Astrocyte (in vitro differentiated cells and primary cell): Measurements from ENCODE around the gene CYYR1. TPM values are rescaled to one million over a fixed set of nuclear protein-coding genes. Genes with fewer than 3 reads are reported as not detected.
A peak's percentile ranks its signal among the peaks of the same experiment; 100 is the strongest.

ENCODE experiments used
- DNase-seq: peaks from one replicate; pipeline ENCODE4 v3.0.0-alpha.2; 2010; ENCODE audit warnings: low read depth
- FAIRE-seq: peaks from 2 replicates; lab custom pipeline; 2011; peaks lifted over from hg19 to GRCh38; lab: Jason Lieb, UNC
- H2AFZ ChIP-seq: 2 replicates; pipeline ENCODE4 v1.6.0; 2012; ENCODE audit warnings: low read depth, low read length, inconsistent platforms
- H3K27ac ChIP-seq: 2 replicates; pipeline ENCODE4 v1.5.1; 2011; ENCODE audit warnings: low read depth, low read length, inconsistent platforms
- H3K27me3 ChIP-seq: 2 replicates; pipeline ENCODE4 v1.6.0; 2011; ENCODE audit warnings: low read length, inconsistent platforms; ENCODE audit not compliant: insufficient read depth
- H3K36me3 ChIP-seq: 2 replicates; pipeline ENCODE4 v1.5.1; 2011; ENCODE audit warnings: low read length, inconsistent platforms; ENCODE audit not compliant: insufficient read depth
- H3K4me1 ChIP-seq: 2 replicates; pipeline ENCODE4 v1.5.1; 2011; ENCODE audit warnings: low read length, inconsistent platforms; ENCODE audit not compliant: insufficient read depth
- H3K4me2 ChIP-seq: 2 replicates; pipeline ENCODE4 v1.6.0; 2012; ENCODE audit warnings: low read length, inconsistent platforms
- H3K4me3 ChIP-seq: 2 replicates; pipeline ENCODE4 v1.5.1; 2011; ENCODE audit warnings: low read depth, mild to moderate bottlenecking, low read length, inconsistent platforms; ENCODE audit not compliant: insufficient read depth
- H3K79me2 ChIP-seq: 2 replicates; pipeline ENCODE4 v1.6.0; 2012; ENCODE audit warnings: mild to moderate bottlenecking, low read length, inconsistent platforms; ENCODE audit not compliant: insufficient read depth
- H3K9ac ChIP-seq: 2 replicates; pipeline ENCODE4 v1.6.0; 2012; ENCODE audit warnings: mild to moderate bottlenecking, low read length, inconsistent platforms
- H3K9me3 ChIP-seq: 2 replicates; pipeline ENCODE4 v1.5.1; 2012; ENCODE audit warnings: low read depth, mild to moderate bottlenecking, low read length, inconsistent platforms; ENCODE audit not compliant: insufficient read depth
- H4K20me1 ChIP-seq: 2 replicates; pipeline ENCODE4 v1.6.0; 2012; ENCODE audit warnings: low read length, inconsistent platforms; ENCODE audit not compliant: insufficient read depth
- H3K27ac Mint-ChIP-seq: one replicate; pipeline ENCODE4 v1.8.0; 2021; ENCODE audit warnings: mild to moderate bottlenecking, mixed read lengths; ENCODE audit not compliant: unreplicated experiment
- H3K27me3 Mint-ChIP-seq: one replicate; pipeline ENCODE4 v1.8.0; 2021; ENCODE audit warnings: low read depth, mixed read lengths; ENCODE audit not compliant: unreplicated experiment
- H3K36me3 Mint-ChIP-seq: one replicate; pipeline ENCODE4 v1.8.0; 2021; ENCODE audit warnings: low read depth, mixed read lengths; ENCODE audit not compliant: unreplicated experiment
- H3K4me1 Mint-ChIP-seq: one replicate; pipeline ENCODE4 v1.8.0; 2021; ENCODE audit warnings: low read depth, mixed read lengths; ENCODE audit not compliant: unreplicated experiment
- H3K4me3 Mint-ChIP-seq: one replicate; pipeline ENCODE4 v1.8.0; 2021; ENCODE audit warnings: mild to moderate bottlenecking, moderate library complexity, mixed read lengths; ENCODE audit not compliant: unreplicated experiment
- H3K9me3 Mint-ChIP-seq: one replicate; pipeline ENCODE4 v1.8.0; 2021; ENCODE audit warnings: mild to moderate bottlenecking, mixed read lengths; ENCODE audit not compliant: unreplicated experiment
- EZH2 ChIP-seq: IDR thresholded peaks from 2 replicates; pipeline ENCODE4 v1.6.1; 2012; ENCODE audit warnings: mild to moderate bottlenecking, low read length, inconsistent platforms; ENCODE audit not compliant: insufficient read depth
- total RNA-seq: library from RNA; stranded (reverse); gene quantifications from 2 replicates; pipeline ENCODE4 v1.2.1, GENCODE V29; 2021
- TF ChIP-seq, protein P1 (sequence below): IDR thresholded peaks from 2 replicates; pipeline ENCODE4 v1.5.1; 2011; ENCODE audit warnings: low read depth, mild to moderate bottlenecking, inconsistent platforms, low read length, moderate library complexity; ENCODE audit not compliant: insufficient read depth

CYYR1 gene
- total RNA-seq, 1 donor from 2014 or later: 4.7 TPM

DNA sequence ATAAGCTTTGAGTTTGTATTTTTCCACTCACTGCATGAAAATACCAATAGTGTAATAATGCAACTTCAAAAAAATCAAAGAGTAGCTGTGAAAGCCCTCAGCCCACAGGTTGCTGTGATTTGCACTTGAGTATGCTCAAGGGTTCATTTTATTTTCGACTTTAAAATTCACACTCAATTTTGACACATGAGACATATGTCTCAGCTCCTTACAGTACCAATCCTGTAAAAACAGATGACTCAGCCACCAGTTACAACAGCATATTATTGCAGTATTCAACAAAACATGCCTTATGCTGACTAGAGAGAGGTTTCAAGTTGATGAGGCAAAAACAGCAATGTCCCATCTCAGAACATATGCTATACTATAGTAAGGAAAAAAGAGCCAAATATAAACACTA lies 66.1 kb downstream of the CYYR1 start:
- TF ChIP-seq EZH2: no peak
- TF ChIP-seq, protein P1, sequence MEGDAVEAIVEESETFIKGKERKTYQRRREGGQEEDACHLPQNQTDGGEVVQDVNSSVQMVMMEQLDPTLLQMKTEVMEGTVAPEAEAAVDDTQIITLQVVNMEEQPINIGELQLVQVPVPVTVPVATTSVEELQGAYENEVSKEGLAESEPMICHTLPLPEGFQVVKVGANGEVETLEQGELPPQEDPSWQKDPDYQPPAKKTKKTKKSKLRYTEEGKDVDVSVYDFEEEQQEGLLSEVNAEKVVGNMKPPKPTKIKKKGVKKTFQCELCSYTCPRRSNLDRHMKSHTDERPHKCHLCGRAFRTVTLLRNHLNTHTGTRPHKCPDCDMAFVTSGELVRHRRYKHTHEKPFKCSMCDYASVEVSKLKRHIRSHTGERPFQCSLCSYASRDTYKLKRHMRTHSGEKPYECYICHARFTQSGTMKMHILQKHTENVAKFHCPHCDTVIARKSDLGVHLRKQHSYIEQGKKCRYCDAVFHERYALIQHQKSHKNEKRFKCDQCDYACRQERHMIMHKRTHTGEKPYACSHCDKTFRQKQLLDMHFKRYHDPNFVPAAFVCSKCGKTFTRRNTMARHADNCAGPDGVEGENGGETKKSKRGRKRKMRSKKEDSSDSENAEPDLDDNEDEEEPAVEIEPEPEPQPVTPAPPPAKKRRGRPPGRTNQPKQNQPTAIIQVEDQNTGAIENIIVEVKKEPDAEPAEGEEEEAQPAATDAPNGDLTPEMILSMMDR: no peak
- no peaks in the 10 kb centered on the region for H3K36me3 Mint-ChIP-seq
- Histone ChIP-seq H3K4me3 (no peak overlapping the region), H3K4me2 (no peak overlapping the region), H4K20me1 (no peaks in the 10 kb centered on the region), H3K36me3 (no peaks in the 10 kb centered on the region), H3K9me3 (no peaks in the 10 kb centered on the region), H3K27me3 (no peaks in the 10 kb centered on the region), H3K9ac (no peak overlapping the region), H3K4me1 (no peaks in the 10 kb centered on the region), H2AFZ (no peak overlapping the region), H3K79me2 (no peaks in the 10 kb centered on the region), H3K27ac (no peak overlapping the region)
- H3K4me3 Mint-ChIP-seq: no peak overlapping the region
- peaks cover 5% of the 10 kb centered on the region for H3K4me1 Mint-ChIP-seq
- FAIRE-seq: peak; percentile 13
- no peaks in the 10 kb centered on the region for H3K27me3 Mint-ChIP-seq
- peak; percentile 42 for DNase-seq
- no peak overlapping the region for H3K27ac Mint-ChIP-seq
- H3K9me3 Mint-ChIP-seq: no peaks in the 10 kb centered on the region

DNA sequence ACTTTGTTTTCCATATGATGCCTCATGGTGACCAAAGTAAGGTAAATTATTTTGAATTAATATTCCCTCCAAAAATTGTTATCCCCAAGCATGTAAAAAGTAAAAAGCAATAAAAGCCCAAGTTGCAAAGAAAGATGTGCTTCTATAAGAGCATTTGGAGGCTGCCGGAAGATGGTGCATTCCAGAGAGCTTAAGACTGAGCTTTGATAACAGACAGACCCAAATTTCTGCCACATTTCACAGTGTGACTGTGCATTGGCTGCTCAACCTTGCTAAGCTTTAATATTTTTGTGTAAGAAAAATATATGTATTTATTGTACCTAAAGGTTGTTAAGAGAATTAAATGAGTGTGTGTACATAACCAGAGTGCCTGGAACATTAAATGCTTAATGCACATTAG lies 67.9 kb downstream of the CYYR1 start:
- Histone ChIP-seq H3K4me1 (no peaks in the 10 kb centered on the region), H4K20me1 (no peaks in the 10 kb centered on the region), H3K9ac (no peak overlapping the region), H3K27ac (no peak overlapping the region), H3K4me3 (no peak overlapping the region), H3K4me2 (no peak overlapping the region), H3K79me2 (no peaks in the 10 kb centered on the region), H3K27me3 (no peaks in the 10 kb centered on the region), H3K9me3 (no peaks in the 10 kb centered on the region), H2AFZ (no peak overlapping the region), H3K36me3 (no peaks in the 10 kb centered on the region)
- peaks cover 5% of the 10 kb centered on the region for H3K4me1 Mint-ChIP-seq
- H3K27ac Mint-ChIP-seq: no peak overlapping the region
- H3K9me3 Mint-ChIP-seq: no peaks in the 10 kb centered on the region
- no peak overlapping the region for H3K4me3 Mint-ChIP-seq
- no peaks in the 10 kb centered on the region for H3K27me3 Mint-ChIP-seq
- DNase-seq (no peak), FAIRE-seq (no peak)
- peaks cover 2% of the 10 kb centered on the region for H3K36me3 Mint-ChIP-seq
- TF ChIP-seq, protein P1: no peak
- no peak for TF ChIP-seq EZH2

DNA sequence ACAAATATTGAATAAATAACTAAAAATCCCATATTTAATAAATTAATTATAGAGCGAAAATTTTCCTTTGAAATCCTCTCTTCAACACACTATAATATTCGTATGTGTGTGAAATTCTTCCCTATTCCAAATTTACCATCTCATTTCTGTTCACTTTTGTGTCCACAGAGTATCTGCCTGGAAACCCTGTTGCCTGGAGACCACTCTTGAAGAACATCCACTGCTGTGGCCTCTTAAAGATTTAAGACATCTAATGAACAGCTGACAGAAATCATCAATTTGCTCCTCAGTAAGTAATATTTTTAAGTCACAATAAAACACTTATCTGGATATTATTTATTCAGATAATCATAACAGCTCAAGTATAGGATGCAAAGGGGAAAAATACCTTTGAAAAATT lies 69.7 kb downstream of the CYYR1 start:
- Histone ChIP-seq H3K27me3 (no peaks in the 10 kb centered on the region), H3K9ac (no peak overlapping the region), H3K27ac (no peak overlapping the region), H2AFZ (no peak overlapping the region), H3K4me1 (no peaks in the 10 kb centered on the region), H3K9me3 (no peaks in the 10 kb centered on the region), H3K36me3 (no peaks in the 10 kb centered on the region), H3K4me2 (no peak overlapping the region), H3K4me3 (no peak overlapping the region), H3K79me2 (no peaks in the 10 kb centered on the region), H4K20me1 (no peaks in the 10 kb centered on the region)
- Mint-ChIP-seq H3K9me3 (peaks cover 3% of the 10 kb centered on the region), H3K27ac (no peak overlapping the region), H3K4me1 (peaks cover 5% of the 10 kb centered on the region), H3K36me3 (peaks cover 2% of the 10 kb centered on the region), H3K27me3 (no peaks in the 10 kb centered on the region), H3K4me3 (no peak overlapping the region)
- TF ChIP-seq, protein P1: no peak
- no peak for TF ChIP-seq EZH2
- no peak for FAIRE-seq
- no peak for DNase-seq
